ENCODE data around the gene FHL2. TPM values are rescaled to one million over a fixed set of nuclear protein-coding genes. Genes with fewer than 3 reads are reported as not detected.

Gene FHL2
- total and polyA plus RNA-seq, 2 donors (not counting 3 experiments of a cell fraction or from before 2014, with no cell fraction given): 197 to 491 TPM

DNA sequence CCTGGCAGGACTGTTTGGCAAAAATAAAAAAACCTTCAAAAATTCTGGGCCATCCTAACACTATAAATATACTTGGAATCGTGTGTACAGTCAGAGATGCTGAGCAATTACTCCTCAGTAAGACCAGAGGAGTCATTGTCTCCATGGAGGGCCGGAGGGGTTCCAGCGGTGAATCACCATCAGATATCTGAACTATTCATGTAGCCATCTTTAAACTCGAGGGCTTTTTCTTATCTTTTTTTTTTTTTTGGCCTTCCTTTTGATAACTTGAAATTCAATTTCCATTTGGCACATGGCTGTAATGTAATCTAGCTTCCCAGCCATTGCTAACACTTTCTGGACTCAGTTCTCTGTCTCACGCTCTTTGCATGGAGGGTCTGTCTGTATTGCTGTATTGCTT, 7.4 kb upstream of the FHL2 start:
- Histone ChIP-seq H4K20me1 (replicated peaks; ENCODE audit: control insufficient read depth, extremely low read depth, insufficient read depth, low read length) (no peaks in the 10 kb centered on the region), H3K9ac (replicated peaks; ENCODE audit: extremely low read depth, insufficient read depth, low read length) (no peak overlapping the region), H3K79me2 (ENCODE audit: control insufficient read depth, insufficient read depth, low read length) (no peaks in the 10 kb centered on the region), H3K4me2 (ENCODE audit: insufficient read depth, low read length) (no peak overlapping the region), H3K9me1 (replicated peaks; ENCODE audit: control insufficient read depth, extremely low read depth, insufficient read depth, low read length) (no peaks in the 10 kb centered on the region), H3K4me3 (replicated peaks in 1 of 3; ENCODE audit: insufficient read depth in 1 of 3, low read depth in 1 of 3, low read length in 3 of 3) (no peak overlapping the region), H3K4me1 (ENCODE audit: control insufficient read depth, extremely low read depth, insufficient read depth, low read length) (peaks cover 53% of the 10 kb centered on the region), H3K36me3 (ENCODE audit: control insufficient read depth in 2 of 2, extremely low read depth in 1 of 2, insufficient read depth in 2 of 2, low read length in 2 of 2) (no peaks in the 10 kb centered on the region), H3K27ac (ENCODE audit: insufficient read depth, low read depth, low read length) (no peak overlapping the region), H2AFZ (ENCODE audit: low read depth, low read length) (no peak overlapping the region), H3K9me3 (replicated peaks; ENCODE audit: control insufficient read depth, insufficient read depth, low read length) (no peaks in the 10 kb centered on the region), H3K27me3 (ENCODE audit: control insufficient read depth in 2 of 2, insufficient read depth in 2 of 2, low read length in 2 of 2) (no peaks in the 10 kb centered on the region)
- BruUV-seq (replicated peaks): no TSS peak
- intact Hi-C loops (cut with micrococcal nuclease) (no loop called here), dilution Hi-C loops (cut with MboI; ENCODE audit: extremely low pct_ligation_motif_present, low sequenced_read_pairs) (no loop called here)
- POLR2A ChIA-PET: interaction anchor here (0.6 to 1.3 kb wide), 2 partner anchors 13 to 15 kb away, joined by 4 read pairs; no protein-coding TSS in a partner anchor
- TF ChIP-seq POLR2AphosphoS5 (IDR thresholded peaks at IDR 0.05; ENCODE audit: insufficient read depth, low read depth, low read length) (no peak), POLR2A (IDR thresholded peaks at IDR 0.05; ENCODE audit: low read depth, low read length) (no peak), FOS (IDR thresholded peaks at IDR 0.05; ENCODE audit: borderline replicate concordance, insufficient read depth, low read length) (peak; percentile 78), MYC (IDR thresholded peaks at IDR 0.05; ENCODE audit: low read depth, low read length) (no peak), JUN (IDR thresholded peaks at IDR 0.05; ENCODE audit: borderline replicate concordance, insufficient read depth, insufficient read length, low read depth) (no peak), MAX (IDR thresholded peaks at IDR 0.05; ENCODE audit: insufficient read depth, insufficient read length) (no peak), GATA2 (IDR thresholded peaks at IDR 0.05; ENCODE audit: insufficient read depth, insufficient read length, low read depth, low read length) (peak; percentile 80), EZH2 (IDR thresholded peaks at IDR 0.05; ENCODE audit: borderline replicate concordance, low read depth, low read length, severe bottlenecking) (no peak)
- TF ChIP-seq, protein P1, sequence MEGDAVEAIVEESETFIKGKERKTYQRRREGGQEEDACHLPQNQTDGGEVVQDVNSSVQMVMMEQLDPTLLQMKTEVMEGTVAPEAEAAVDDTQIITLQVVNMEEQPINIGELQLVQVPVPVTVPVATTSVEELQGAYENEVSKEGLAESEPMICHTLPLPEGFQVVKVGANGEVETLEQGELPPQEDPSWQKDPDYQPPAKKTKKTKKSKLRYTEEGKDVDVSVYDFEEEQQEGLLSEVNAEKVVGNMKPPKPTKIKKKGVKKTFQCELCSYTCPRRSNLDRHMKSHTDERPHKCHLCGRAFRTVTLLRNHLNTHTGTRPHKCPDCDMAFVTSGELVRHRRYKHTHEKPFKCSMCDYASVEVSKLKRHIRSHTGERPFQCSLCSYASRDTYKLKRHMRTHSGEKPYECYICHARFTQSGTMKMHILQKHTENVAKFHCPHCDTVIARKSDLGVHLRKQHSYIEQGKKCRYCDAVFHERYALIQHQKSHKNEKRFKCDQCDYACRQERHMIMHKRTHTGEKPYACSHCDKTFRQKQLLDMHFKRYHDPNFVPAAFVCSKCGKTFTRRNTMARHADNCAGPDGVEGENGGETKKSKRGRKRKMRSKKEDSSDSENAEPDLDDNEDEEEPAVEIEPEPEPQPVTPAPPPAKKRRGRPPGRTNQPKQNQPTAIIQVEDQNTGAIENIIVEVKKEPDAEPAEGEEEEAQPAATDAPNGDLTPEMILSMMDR (IDR thresholded peaks at IDR 0.05; ENCODE audit: extremely low read depth in 1 of 2, insufficient read depth in 1 of 2, low read depth in 1 of 2, low read length in 2 of 2): no peak
- DNase-seq (ENCODE audit: low read depth, low spot score) (peak; percentile 49), FAIRE-seq (peak; percentile 66)
- CTCF ChIA-PET: no interaction called here

All from endothelial cell of umbilical vein (primary cell).